IPS DF 4.7 (cell line): ENCODE data around the gene HIPK4.
"Not testable (repeated sequence)": the region's sequence is repeated elsewhere in the genome, so short reads cannot be mapped to it uniquely, and the experiment has no call there.

ENCODE experiments used
- DNase-seq: peaks from one replicate; pipeline ENCODE4 v3.0.0-alpha.2; 2013; ENCODE audit warnings: low spot score; ENCODE audit errors: extremely low read depth

Gene HIPK4

GRCh38 chr19:40393894-40394815 is 4.2 kb upstream of the HIPK4 start:
- DNase-seq = no peak

DNA sequence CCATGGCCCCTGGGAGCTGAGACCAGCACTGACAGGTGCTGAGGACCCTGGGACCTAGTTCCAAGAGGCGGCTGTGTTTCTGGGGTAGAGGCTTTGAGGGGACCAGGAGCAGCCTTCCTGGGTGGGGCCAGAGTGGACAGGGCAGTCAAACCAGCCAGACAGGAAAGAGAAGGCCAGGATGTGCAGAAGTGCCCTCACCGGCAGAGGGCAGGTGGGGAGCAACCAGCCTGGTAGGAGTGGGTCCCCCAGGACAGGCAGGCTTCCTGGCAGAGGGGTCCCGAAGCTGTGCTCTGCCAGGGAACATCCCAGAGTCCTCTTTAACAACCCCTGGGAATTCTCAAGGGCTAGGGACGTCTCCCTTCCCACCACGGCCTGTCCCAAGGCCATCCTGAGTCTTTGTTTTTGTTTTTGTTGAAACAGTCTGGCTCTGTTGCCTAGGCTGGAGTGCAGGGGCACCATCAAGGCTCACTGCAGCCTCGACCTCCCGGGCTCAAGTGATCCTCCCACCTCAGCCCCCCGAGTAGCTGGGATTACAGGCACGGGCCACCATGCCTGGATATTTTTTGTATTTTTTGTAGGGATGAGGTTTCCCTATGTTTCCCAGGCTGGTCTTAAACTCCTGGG is 3.0 kb upstream of the HIPK4 start:
- DNase-seq = no peak

DNA sequence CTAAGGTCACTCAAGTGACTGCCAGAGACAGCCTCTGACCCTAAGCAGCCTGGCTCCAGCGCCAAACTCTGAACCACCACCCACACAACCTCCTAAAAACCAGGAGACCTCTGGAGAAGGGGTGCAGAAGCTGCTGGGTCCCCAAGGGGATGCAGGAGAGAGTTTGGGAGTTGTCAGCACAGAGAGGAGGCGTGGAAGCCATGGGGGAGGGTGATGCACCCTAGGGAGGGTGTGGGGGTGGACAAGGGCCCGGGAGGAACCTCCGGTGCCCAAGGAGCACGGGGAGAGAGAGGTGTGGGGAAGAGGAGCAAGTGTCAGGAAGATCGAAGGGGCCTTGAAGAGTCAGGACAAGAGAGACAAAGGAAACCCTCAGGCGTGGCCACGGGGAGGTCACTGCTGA is 2.1 kb upstream of the HIPK4 start:
- DNase-seq = no peak

- no peak for DNase-seq
These were observed 437 bp downstream of the HIPK4 start for GRCh38 chr19:40389404-40390083.

DNA sequence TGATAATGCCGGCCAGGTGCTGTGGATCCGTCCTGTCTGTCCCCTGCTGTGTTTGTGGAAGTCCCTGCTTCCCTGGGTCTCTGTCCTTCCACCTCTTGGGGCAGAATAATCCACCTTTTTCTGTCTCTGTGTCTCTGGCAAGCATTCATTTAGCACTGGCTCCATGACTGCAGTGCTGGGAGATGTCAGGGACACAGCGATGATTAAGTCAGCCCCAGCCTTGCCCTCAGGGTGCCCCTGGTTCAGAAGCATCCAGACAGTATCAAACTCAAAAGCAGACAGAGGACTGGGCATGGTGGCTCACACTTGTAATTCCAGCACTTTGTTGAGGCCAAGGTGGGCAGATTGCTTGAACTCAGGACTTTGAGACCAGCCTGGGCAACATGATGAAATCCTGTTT is 1.5 kb downstream of the HIPK4 start:
- DNase-seq = no peak

GRCh38 chr19:40387155-40387554 is 2.8 kb downstream of the HIPK4 start:
- no peak for DNase-seq

GRCh38 chr19:40383668-40384248 is 6.2 kb downstream of the HIPK4 start:
- no peak for DNase-seq

GRCh38 chr19:40381321-40381720 is 8.7 kb downstream of the HIPK4 start:
- no peak for DNase-seq

DNA sequence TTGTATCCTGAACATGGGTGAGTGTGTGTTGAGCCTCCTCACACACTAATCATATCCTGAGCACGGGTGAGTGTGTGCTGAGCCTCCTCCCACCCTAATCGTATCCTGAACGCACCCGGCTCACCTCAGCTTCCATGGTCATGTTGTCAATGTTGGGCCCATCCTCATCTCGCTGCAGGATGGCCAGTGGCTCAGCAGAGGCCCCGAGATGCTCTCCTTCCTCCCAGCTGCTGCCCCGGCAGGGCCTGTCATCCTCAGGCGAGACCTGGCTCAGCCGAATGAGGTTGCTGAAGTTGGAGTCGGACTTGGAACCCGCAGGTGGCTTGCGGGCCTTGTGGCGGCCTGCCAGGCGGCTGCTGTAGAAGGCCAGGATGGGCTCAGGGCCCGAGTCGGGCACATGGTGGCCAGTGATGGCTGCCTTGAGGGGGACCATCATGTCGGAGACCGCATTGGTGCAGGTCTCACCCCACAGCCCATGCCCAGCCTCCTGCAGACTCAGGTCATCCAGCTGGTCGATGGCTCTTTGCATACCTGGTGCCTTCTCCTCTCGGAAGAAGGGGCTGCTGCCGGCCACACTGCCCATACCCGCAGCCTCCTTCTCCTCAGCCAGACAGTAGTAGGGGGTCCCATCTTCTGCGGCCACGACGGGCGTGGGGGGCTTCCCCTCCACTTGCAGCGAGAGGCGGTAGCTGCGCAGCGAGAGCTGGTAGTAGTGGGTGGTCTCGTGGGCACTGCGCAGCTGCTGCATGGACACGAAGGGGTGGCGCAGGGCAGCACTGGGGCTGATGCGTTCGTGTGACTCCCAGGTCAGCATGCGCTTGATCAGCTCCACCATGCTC is 9.6 kb downstream of the HIPK4 start:
- DNase-seq = no peak

GRCh38 chr19:40379446-40380198 is 10.4 kb downstream of the HIPK4 start:
- DNase-seq = no peak

DNA sequence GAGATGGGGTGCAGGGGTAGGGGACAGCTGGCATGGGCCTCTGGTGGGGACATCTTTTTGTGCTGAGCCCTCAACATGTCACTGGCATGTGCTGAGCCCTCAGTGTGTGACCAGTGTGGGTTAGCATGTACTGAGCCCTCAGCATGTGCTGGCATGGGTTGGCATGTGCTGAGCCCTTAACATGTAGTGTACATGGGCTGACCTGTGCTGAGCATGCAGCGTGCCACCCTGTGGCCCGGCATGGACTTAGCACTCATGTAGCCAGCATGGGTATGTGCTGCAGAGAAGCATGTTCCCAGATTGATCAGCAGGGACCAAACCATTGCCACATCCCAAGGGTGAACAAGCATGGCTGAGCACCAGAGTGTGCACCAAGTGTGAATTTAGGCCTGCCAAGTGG is 11.5 kb downstream of the HIPK4 start:
- no peak for DNase-seq

DNA sequence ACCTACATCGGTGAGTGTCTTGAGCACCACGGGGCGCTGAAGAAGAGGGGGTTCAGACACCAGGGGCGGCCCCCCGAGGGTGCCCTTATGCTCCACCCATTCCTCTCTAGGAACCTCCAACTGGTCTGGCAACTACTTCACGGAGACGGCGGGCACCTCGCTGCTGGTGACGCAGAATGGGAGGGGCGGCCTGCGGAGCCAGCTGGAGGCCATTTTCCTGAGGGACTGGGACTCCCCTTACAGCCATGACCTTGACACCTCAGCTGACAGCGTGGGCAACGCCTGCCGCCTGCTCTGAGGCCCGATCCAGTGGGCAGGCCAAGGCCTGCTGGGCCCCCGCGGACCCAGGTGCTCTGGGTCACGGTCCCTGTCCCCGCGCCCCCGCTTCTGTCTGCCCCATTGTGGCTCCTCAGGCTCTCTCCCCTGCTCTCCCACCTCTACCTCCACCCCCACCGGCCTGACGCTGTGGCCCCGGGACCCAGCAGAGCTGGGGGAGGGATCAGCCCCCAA is 12.1 kb downstream of the HIPK4 start:
- DNase-seq = no peak

DNA sequence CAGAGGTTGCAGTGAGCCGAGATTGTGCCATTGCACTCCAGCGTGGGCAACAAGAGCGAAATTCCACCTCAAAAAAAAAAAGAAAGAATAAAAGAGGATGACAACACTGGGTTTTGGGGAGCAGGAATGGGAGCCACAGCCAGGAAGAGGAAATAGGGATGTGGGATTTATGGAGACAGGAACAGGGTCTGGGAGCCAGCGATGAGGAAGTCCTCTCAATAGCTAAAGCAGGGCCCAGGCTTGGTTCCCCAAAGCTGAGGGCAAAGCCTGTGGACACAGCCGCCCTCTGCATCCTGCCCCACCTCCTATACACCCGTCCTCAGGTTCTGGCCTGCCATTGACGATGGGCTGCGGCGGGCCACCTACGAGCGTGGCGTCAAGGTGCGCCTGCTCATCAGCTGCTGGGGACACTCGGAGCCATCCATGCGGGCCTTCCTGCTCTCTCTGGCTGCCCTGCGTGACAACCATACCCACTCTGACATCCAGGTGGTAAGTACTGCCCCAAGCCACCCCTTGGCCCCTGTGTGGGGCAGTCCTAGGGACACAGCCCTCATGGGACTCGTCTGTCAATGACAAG is 13.6 kb downstream of the HIPK4 start:
- no peak for DNase-seq

- DNase-seq = no peak
These were observed 15.9 kb downstream of the HIPK4 start for GRCh38 chr19:40374084-40374483.

- no peak for DNase-seq
These were observed 18.2 kb downstream of the HIPK4 start for GRCh38 chr19:40371802-40372122.

DNA sequence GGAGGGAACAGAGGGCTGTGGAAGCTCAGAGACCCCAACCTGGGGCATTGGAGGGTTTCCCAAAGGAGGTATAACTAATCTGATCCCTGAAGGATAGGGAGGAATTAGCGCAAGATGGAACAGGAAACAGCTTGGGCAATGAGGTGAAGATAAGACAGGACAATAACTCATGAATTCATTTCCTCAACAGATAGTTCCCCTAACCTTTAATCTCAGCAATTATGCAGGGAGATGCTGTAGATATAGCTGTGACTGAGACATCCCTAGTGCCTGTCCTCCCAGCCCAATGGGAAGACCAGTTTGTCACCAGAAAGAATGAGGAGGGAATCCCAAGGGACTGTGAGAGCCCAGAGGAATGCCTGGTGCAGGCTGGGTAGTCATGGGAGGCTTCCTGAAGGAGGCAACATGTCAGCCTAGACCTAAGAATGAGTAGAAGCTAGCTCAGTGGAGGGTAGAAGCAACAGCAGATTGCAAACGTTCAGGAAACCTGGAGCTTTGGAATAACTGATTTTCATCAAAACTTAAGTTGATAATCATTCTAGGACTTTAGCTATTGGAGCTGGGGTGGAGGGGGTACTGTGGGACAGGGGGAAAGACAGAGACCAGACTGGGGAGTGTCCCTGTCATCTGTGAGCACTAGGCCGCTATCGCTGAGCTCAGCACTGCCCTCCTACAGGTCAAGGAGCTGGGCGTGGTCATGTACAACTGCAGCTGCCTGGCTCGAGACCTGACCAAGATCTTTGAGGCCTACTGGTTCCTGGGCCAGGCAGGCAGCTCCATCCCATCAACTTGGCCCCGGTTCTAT is 18.8 kb downstream of the HIPK4 start:
- no peak for DNase-seq

- DNase-seq = not testable (repeated sequence)
These were observed 19.7 kb downstream of the HIPK4 start for GRCh38 chr19:40370253-40370652.

DNA sequence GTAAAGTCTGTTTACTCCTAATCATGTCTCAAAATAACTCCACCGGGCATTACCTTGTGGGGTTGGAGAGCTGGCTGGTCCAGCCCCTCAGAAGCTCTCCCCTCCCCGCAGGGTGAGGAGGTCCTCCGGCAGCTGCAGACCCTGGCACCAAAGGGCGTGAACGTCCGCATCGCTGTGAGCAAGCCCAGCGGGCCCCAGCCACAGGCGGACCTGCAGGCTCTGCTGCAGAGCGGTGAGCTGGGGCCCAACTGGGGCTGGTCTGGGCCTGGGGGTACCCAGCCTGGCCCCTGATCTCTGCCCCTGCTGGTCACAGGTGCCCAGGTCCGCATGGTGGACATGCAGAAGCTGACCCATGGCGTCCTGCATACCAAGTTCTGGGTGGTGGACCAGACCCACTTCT is 20.2 kb downstream of the HIPK4 start:
- DNase-seq = no peak
